GM19467 (cell line): ENCODE data around the gene KCNG2.
"Not testable (repeated sequence)": the region's sequence is repeated elsewhere in the genome, so short reads cannot be mapped to it uniquely, and the experiment has no call there.

Experiments used
- ATAC-seq: cut with Tn5 transposase; IDR thresholded peaks from one replicate; pipeline ENCODE4 v1.9.1; 2021; ENCODE audit warnings: mild to moderate bottlenecking, moderate library complexity; ENCODE audit not compliant: unreplicated experiment

KCNG2 gene

GRCh38 chr18:79851489-79851888, 53.8 kb downstream of the KCNG2 start:
- ATAC-seq: no peak

- ATAC-seq: no peak
Observed at GRCh38 chr18:79851950-79852349, 54.2 kb downstream of the KCNG2 start.

DNA sequence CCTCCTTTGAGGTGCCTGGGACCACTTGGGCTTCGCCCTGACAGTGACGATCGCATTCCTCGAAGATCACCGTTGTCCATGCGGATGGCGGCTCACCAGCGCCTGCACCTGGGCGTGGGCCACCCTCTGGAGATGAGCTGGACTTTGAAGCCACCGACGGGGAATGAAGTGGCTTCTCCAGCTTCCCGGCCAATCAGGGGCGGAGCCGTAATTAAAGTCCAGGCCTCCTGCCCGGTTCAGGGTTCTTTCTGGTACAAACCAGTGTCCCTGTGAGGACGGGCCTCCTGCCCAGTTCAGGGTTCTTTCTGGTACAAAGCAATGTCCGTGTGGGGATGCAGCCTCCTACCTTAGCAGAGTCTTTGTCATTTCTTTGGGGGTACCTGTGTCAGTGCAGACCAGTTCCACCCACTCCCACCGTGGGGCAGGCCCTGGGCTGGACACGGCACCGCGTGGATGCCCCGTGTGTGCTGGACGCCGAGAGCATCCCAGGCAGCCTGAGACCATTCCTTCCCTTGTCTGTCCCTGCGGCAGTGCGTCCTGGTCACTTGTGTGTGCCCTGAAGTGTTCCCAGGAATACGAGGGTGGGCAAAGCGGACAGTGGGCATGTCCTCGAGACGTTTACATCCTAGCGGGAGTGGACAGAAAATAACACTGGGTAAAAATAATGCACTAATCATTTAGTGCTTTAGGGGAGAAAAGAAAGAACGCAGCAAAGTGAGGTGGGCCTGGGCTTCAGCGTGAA, 55.0 kb downstream of the KCNG2 start:
- no peak for ATAC-seq

- no peak for ATAC-seq
Observed at GRCh38 chr18:79853303-79853992, 55.7 kb downstream of the KCNG2 start.

DNA sequence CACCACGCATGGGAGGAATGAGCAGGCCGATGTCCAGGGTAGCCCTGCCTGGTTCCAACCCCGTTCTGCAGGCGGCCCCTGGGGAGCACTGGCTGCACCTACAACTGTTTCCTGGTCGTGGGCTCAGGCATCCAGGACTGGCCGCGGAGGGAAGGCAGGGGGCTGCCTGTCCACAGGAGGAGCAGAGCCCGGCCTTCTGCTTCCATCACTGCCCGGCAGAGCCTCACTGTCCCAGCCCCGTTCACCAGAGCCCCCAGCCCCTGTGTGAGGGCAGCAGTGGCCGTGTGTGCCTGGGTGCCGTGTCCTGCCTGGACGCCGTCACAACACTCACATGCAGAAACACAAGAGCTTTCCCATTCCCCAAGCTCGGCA, 56.2 kb downstream of the KCNG2 start:
- ATAC-seq: no peak

DNA sequence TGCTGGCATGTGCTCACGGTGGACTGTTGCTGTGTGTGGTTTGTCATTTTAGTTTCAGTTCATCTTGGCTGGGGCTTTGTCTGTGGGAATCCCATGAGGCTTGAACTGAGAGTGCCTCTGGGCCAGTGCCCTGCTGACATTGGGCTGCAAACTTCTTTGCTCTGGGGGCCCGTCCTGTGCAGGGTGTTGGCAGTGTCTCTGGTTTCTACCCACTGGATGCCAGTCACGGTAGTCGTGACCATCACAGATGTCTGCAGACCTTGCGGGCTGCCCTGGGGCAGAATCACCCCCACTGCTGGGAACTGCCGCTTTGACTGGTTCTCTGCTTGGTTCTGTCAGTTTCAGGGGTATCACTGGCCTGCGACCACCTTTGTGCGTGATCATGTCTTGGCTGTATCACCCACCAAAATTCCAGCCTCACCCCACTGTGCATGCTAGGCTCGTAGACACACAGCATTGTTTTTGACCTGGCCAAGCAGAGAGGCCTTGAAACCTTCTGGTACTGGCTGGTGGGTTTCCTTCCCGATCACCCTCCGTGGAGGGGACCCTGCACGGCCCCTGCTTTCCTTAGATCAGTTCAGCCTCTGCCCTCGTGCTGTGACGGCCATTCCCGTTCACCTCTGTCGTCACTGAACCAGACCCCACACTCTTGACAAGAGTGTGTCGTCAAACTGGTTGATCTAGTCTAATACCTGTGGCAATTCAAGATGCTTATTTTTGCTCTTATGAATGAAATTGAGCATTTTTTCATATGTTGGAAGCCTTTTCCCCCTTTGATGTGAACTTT, 57.6 kb downstream of the KCNG2 start:
- ATAC-seq: peak; percentile 90

GRCh38 chr18:79856119-79857007, 58.6 kb downstream of the KCNG2 start:
- no peak for ATAC-seq

DNA sequence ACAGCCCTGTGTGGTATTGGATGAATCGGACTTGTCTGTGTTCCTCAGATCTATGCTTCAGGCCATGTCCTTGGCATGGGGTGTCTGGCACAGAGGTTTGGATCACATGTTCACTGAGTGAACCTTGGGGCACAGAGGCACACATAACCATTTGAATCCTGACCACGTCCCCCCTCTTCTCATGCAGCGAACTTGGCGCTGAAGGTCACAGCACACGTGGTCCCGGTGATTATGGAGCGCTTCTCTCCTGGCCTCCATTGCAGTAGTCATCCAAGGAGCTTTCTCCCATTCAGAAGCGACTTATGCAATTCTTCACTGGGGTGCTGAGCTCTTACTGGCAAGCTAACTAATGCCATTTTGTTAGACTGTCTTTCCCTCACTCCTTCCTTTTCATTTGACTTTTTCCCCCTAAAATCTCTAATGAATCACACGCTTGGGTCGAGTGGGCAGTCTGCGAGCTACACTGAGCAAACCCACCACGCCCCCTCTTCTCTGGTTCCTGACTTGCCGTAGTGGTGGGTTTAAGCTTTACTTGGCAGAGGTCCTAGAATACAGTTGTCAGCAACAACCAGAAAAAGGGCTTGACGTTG, 59.4 kb downstream of the KCNG2 start:
- ATAC-seq: no peak

DNA sequence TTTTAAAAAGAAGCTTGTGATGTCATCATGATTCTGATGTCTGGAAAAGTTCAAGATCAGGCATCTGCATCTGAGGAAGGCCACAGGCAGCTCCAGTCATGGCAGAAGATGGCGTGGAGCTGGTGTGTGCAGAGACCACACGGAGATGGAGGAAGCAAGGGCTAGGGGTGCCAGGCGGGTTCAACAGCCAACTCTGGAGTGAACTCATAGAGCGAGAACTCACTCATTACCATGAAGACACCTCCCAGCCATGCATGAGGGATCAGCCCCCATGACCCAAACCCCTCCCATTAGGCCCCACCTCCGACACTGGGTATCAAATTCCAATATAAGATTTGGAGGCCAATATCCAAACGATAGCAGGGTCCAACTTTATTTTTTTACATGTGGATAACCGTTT, 61.6 kb downstream of the KCNG2 start:
- ATAC-seq: no peak

DNA sequence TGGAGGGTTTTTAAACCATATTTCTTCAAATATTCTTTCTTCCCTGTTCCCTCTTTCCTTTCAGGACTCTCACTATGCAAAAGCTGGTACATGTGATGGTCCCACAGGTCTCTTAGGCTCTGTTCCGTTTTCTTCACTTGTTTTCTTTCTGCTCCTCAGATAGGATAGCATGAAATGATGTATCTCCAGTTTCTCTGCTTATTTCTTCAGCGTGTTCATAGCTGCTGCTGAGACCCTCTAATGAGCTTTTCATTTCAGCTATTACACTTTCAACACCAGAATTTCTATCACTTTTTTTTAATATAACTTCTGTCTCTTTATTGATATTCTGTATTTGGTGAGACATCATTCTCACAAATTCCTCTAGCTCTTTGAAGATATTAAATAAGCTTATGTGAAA, 63.9 kb downstream of the KCNG2 start:
- no peak for ATAC-seq

DNA sequence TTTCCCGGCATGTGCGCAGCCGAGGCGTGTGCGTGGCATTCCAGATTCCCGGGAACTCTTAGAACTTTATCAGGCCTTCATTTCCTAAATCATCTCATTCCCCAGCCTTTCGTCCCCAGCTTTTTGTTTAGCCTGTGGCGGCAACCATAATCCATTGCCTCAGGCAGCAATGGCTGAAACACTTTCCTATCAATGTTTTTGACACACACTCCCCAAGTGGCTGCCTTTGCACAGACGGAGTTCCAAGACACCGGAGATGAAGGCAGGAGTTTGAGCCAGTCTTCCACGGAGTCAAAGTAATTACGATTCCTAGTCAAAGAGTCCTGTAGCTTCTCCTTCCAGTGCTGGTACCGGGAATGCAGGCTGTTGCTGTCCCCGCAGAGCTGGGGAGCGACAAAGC, 64.8 kb downstream of the KCNG2 start:
- no peak for ATAC-seq

DNA sequence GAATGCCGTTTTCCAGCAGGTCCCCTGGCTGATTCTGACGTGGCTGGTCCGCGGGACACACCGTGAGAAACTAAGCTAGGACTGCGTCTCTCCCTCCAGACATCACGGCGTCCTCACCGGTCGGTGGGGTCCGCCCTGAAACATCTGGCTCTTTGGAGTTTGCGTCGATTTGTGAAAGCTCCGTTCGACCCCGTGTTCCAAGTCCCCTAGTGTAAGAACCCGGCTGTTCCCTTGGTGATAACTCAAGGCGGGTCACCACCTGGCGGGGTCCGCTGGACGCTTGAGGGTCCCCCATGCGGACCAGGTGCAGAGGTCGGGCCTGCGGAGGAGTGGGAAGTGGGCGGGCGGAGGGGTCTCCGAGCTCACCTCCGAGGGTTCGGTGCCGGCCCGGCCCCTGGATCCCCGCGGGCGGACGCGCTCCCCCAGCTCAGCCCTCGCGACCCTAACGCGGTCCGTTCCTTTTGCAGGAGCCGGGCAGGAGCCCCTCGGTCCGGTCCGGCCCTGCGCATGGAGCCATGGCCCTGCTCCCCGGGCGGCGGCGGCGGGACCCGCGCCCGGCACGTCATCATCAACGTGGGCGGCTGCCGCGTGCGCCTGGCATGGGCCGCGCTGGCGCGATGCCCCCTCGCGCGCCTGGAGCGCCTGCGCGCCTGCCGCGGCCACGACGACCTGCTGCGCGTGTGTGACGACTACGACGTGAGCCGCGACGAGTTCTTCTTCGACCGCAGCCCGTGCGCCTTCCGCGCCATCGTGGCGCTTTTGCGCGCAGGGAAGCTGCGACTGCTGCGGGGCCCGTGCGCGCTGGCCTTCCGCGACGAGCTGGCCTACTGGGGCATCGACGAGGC, 65.6 kb downstream of the KCNG2 start:
- ATAC-seq: no peak

DNA sequence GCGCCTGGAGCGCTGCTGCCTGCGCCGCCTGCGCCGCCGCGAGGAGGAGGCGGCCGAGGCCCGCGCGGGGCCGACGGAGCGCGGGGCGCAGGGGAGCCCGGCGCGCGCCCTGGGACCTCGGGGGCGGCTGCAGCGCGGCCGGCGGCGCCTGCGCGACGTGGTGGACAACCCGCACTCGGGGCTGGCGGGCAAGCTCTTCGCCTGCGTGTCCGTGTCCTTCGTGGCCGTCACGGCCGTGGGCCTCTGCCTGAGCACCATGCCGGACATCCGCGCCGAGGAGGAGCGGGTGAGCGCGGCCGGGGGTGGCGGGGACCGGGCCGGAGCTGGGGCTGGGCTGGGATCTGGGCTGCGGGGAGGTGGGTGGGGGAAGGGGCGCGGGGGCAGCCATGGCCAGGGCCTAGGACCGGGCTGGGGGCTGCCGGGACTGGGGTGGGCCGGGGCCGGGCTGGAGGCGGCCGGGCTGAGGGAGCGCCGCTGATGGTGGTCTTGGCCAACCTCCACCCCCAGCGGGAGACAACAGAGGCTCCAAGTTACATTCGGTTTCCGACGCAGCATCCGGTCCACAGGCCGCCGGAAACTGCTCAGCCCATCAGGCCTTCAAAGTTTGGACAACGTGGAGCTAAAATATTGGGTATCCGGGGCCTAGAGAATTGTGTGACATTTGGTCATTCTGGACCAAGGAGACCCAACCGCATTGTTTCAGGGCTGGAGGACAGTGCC, 66.4 kb downstream of the KCNG2 start:
- ATAC-seq: no peak

GRCh38 chr18:79864955-79865354, 67.2 kb downstream of the KCNG2 start:
- ATAC-seq: not testable (repeated sequence)

- not testable (repeated sequence) for ATAC-seq
Observed at GRCh38 chr18:79865951-79866350, 68.2 kb downstream of the KCNG2 start.

DNA sequence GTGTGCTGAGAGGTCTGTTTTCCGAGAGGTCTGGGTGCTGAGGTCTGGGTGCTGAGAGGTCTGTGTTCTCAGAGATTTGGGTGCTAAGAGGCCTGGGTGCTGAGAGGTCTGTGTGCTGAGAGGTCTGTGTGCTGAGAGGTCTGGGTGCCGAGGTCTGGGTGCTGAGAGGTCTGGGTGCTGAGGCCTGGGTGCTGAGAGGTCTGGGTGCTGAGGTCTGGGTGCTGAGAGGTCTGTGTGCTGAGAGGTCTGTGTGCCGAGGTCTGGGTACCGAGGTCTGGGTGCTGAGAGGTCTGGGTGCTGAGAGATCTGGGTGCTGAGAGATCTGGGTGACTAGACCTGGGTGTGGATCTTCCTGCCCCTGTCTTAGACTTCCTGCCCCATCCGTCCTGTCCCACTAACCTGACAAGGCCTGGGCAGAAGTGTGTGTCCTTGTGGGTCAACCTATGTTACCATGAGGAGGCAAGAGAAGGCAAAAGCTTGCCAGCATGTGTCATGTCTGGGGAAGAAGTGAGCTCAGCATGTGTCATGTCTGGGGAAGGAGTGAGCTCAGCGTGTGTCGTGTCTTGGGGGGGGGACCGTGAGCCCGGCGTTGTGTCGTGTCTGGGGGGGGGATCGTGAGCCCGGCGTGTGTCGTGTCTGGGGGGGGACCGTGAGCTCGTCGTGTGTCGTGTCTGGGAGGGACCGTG, 69.3 kb downstream of the KCNG2 start:
- ATAC-seq: no peak

DNA sequence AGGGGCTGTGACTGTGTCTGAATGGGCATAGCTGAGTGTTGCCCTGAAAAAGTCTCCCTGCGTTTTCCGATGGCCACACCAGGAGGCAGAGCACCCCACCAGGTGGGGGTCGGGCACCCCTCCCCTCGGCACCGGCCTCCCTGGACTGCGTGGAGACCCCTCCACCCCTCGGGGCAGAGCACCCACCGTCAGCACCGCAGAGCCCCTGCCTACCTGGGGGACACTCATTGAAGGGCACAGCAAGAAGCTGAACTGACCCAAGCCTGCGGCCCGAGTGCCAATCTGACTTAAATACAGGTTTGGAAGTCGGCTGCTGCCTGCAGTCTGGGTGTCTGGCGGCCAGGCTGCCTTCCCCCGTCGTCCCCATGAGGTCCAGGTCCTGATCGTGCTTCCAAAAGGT, 69.9 kb downstream of the KCNG2 start:
- no peak for ATAC-seq

GRCh38 chr18:79868168-79868784, 70.5 kb downstream of the KCNG2 start:
- no peak for ATAC-seq
